Neuron (in vitro differentiated cells): ENCODE results near the gene ZBTB17.

Experiments
- H2AFZ ChIP-seq: one replicate; pipeline ENCODE4 v1.6.1; 2013; ENCODE audit warnings: low read depth, mild to moderate bottlenecking, inconsistent platforms, low read length, moderate library complexity
- H3K27me3 ChIP-seq: one replicate; pipeline ENCODE4 v1.6.1; 2013; ENCODE audit warnings: low read length; ENCODE audit not compliant: insufficient read depth
- H3K36me3 ChIP-seq: one replicate; pipeline ENCODE4 v1.6.1; 2013; ENCODE audit warnings: low read length; ENCODE audit not compliant: insufficient read depth
- H3K4me1 ChIP-seq: one replicate; pipeline ENCODE4 v1.6.1; 2013; ENCODE audit warnings: low read length; ENCODE audit not compliant: insufficient read depth
- H3K4me3 ChIP-seq: 2 replicates; pipeline ENCODE4 v1.5.1; 2013; ENCODE audit warnings: mild to moderate bottlenecking, low read length, moderate library complexity
- H3K9me3 ChIP-seq: one replicate; pipeline ENCODE4 v1.6.1; 2013; ENCODE audit warnings: low read length

The ZBTB17 gene

GRCh38 chr1:15968172-15968571 lies 7.7 kb downstream of the ZBTB17 start:
- Histone ChIP-seq H3K9me3 (peaks cover 16% of the 10 kb centered on the region), H3K4me3 (no peak overlapping the region), H3K36me3 (peaks cover 56% of the 10 kb centered on the region), H2AFZ (no peak overlapping the region), H3K27me3 (no peaks in the 10 kb centered on the region), H3K4me1 (no peaks in the 10 kb centered on the region)

- H3K4me3 ChIP-seq, result no peak overlapping the region
- H3K9me3 ChIP-seq, result peaks cover 13% of the 10 kb centered on the region
- H3K4me1 ChIP-seq, result no peaks in the 10 kb centered on the region
- no peaks in the 10 kb centered on the region for H3K27me3 ChIP-seq
- no peak overlapping the region for H2AFZ ChIP-seq
- H3K36me3 ChIP-seq, result peaks cover 47% of the 10 kb centered on the region
Observed at GRCh38 chr1:15966956-15967344, 9.0 kb downstream of the ZBTB17 start.

- Histone ChIP-seq H3K27me3 (no peaks in the 10 kb centered on the region), H2AFZ (no peak overlapping the region), H3K4me3 (no peak overlapping the region), H3K36me3 (peaks cover 46% of the 10 kb centered on the region), H3K9me3 (peaks cover 13% of the 10 kb centered on the region), H3K4me1 (no peaks in the 10 kb centered on the region)
Observed at GRCh38 chr1:15966081-15966955, 9.6 kb downstream of the ZBTB17 start.

GRCh38 chr1:15965228-15965767 lies 10.6 kb downstream of the ZBTB17 start:
- peaks cover 4% of the 10 kb centered on the region for H3K4me1 ChIP-seq
- peaks cover 43% of the 10 kb centered on the region for H3K36me3 ChIP-seq
- peaks cover 13% of the 10 kb centered on the region for H3K9me3 ChIP-seq
- no peaks in the 10 kb centered on the region for H3K27me3 ChIP-seq
- no peak overlapping the region for H2AFZ ChIP-seq
- no peak overlapping the region for H3K4me3 ChIP-seq

- peaks cover 4% of the 10 kb centered on the region for H3K4me1 ChIP-seq
Observed at GRCh38 chr1:15963968-15964648, 11.8 kb downstream of the ZBTB17 start.

GRCh38 chr1:15963363-15963967 lies 12.4 kb downstream of the ZBTB17 start:
- Histone ChIP-seq H3K4me3 (no peak overlapping the region), H2AFZ (no peak overlapping the region), H3K27me3 (no peaks in the 10 kb centered on the region), H3K9me3 (no peaks in the 10 kb centered on the region), H3K4me1 (peaks cover 4% of the 10 kb centered on the region), H3K36me3 (peaks cover 27% of the 10 kb centered on the region)

More at GRCh38 chr1:15963968-15964648, 11.8 kb downstream of the ZBTB17 start:
- peaks cover 6% of the 10 kb centered on the region for H3K9me3 ChIP-seq
- no peaks in the 10 kb centered on the region for H3K27me3 ChIP-seq
- H3K4me3 ChIP-seq, result no peak overlapping the region
- H3K36me3 ChIP-seq, result peaks cover 33% of the 10 kb centered on the region
- H2AFZ ChIP-seq, result no peak overlapping the region

- Histone ChIP-seq H3K9me3 (no peaks in the 10 kb centered on the region), H3K27me3 (no peaks in the 10 kb centered on the region), H3K4me3 (no peak overlapping the region), H3K4me1 (peaks cover 4% of the 10 kb centered on the region), H2AFZ (no peak overlapping the region), H3K36me3 (peaks cover 21% of the 10 kb centered on the region)
Observed at GRCh38 chr1:15962671-15963362, 13.1 kb downstream of the ZBTB17 start.

GRCh38 chr1:15962176-15962575 lies 13.7 kb downstream of the ZBTB17 start:
- no peaks in the 10 kb centered on the region for H3K27me3 ChIP-seq
- H3K4me1 ChIP-seq, result peaks cover 4% of the 10 kb centered on the region
- H3K36me3 ChIP-seq, result peaks cover 16% of the 10 kb centered on the region
- H3K9me3 ChIP-seq, result no peaks in the 10 kb centered on the region
- H2AFZ ChIP-seq, result no peak overlapping the region
- H3K4me3 ChIP-seq, result no peak overlapping the region

- H3K9me3 ChIP-seq, result no peaks in the 10 kb centered on the region
Observed at GRCh38 chr1:15961492-15961891, 14.4 kb downstream of the ZBTB17 start.

GRCh38 chr1:15960808-15961207 lies 15.1 kb downstream of the ZBTB17 start:
- H2AFZ ChIP-seq, result no peak overlapping the region
- peaks cover 12% of the 10 kb centered on the region for H3K36me3 ChIP-seq
- H3K9me3 ChIP-seq, result no peaks in the 10 kb centered on the region
- no peak overlapping the region for H3K4me3 ChIP-seq
- H3K27me3 ChIP-seq, result no peaks in the 10 kb centered on the region
- H3K4me1 ChIP-seq, result peaks cover 4% of the 10 kb centered on the region

More at GRCh38 chr1:15961492-15961891, 14.4 kb downstream of the ZBTB17 start:
- Histone ChIP-seq H2AFZ (no peak overlapping the region), H3K36me3 (peaks cover 13% of the 10 kb centered on the region), H3K27me3 (no peaks in the 10 kb centered on the region), H3K4me3 (no peak overlapping the region), H3K4me1 (peaks cover 4% of the 10 kb centered on the region)

GRCh38 chr1:15959827-15960446 lies 16.0 kb downstream of the ZBTB17 start:
- H3K27me3 ChIP-seq, result no peaks in the 10 kb centered on the region
- H2AFZ ChIP-seq, result no peak overlapping the region
- H3K36me3 ChIP-seq, result peaks cover 6% of the 10 kb centered on the region
- H3K4me3 ChIP-seq, result no peak overlapping the region
- peaks cover 4% of the 10 kb centered on the region for H3K4me1 ChIP-seq
- H3K9me3 ChIP-seq, result no peaks in the 10 kb centered on the region

- H3K9me3 ChIP-seq, result no peaks in the 10 kb centered on the region
- no peaks in the 10 kb centered on the region for H3K27me3 ChIP-seq
- peaks cover 6% of the 10 kb centered on the region for H3K36me3 ChIP-seq
- peaks cover 5% of the 10 kb centered on the region for H3K4me1 ChIP-seq
- no peak overlapping the region for H3K4me3 ChIP-seq
- H2AFZ ChIP-seq, result no peak overlapping the region
Observed at GRCh38 chr1:15959424-15959823, 16.5 kb downstream of the ZBTB17 start.
